IPS DF 19.7 (cell line): ENCODE data around the gene SERPINB13.
"Not testable (repeated sequence)": the region's sequence is repeated elsewhere in the genome, so short reads cannot be mapped to it uniquely, and the experiment has no call there.

Experiments
- DNase-seq: peaks from one replicate; pipeline ENCODE4 v3.0.0-alpha.2; 2013; ENCODE audit warnings: low read depth, low spot score

The SERPINB13 gene

GRCh38 chr18:63590373-63590772 lies 3.2 kb downstream of the SERPINB13 start:
- no peak for DNase-seq

GRCh38 chr18:63590966-63591695 lies 4.0 kb downstream of the SERPINB13 start:
- DNase-seq: no peak

GRCh38 chr18:63591725-63592124 lies 4.6 kb downstream of the SERPINB13 start:
- no peak for DNase-seq

- DNase-seq: no peak
These were observed 5.3 kb downstream of the SERPINB13 start for GRCh38 chr18:63592471-63592870.

GRCh38 chr18:63596964-63597363 lies 9.8 kb downstream of the SERPINB13 start:
- no peak for DNase-seq

- DNase-seq: no peak
These were observed 16.2 kb downstream of the SERPINB13 start for GRCh38 chr18:63603355-63603754.

- no peak for DNase-seq
These were observed 16.6 kb downstream of the SERPINB13 start for GRCh38 chr18:63603772-63604171.

- DNase-seq: no peak
These were observed 17.8 kb downstream of the SERPINB13 start for GRCh38 chr18:63604791-63605567.

- no peak for DNase-seq
These were observed 19.4 kb downstream of the SERPINB13 start for GRCh38 chr18:63606526-63606925.

GRCh38 chr18:63613420-63613819 lies 26.3 kb downstream of the SERPINB13 start:
- DNase-seq: no peak

GRCh38 chr18:63617049-63617914 lies 30.1 kb downstream of the SERPINB13 start:
- DNase-seq: no peak

GRCh38 chr18:63617915-63618234 lies 30.7 kb downstream of the SERPINB13 start:
- DNase-seq: no peak

- DNase-seq: no peak
These were observed 32.5 kb downstream of the SERPINB13 start for GRCh38 chr18:63619661-63620060.

GRCh38 chr18:63624863-63625262 lies 37.7 kb downstream of the SERPINB13 start:
- no peak for DNase-seq

- DNase-seq: no peak
These were observed 39.3 kb downstream of the SERPINB13 start for GRCh38 chr18:63626431-63626830.

- DNase-seq: no peak
These were observed 40.7 kb downstream of the SERPINB13 start for GRCh38 chr18:63627819-63628218.

- DNase-seq: no peak
These were observed 50.6 kb downstream of the SERPINB13 start for GRCh38 chr18:63637703-63638102.

- DNase-seq: not testable (repeated sequence)
These were observed 54.1 kb downstream of the SERPINB13 start for GRCh38 chr18:63641157-63641680.

- not testable (repeated sequence) for DNase-seq
These were observed 55.7 kb downstream of the SERPINB13 start for GRCh38 chr18:63642668-63643356.

GRCh38 chr18:63644142-63644541 lies 57.0 kb downstream of the SERPINB13 start, which contains the start of gene SERPINB4:
TSS of gene SERPINB4 (minus strand) at chr18:63644256. CDS start at chr18:63643577, 679 bp downstream.
- not testable (repeated sequence) for DNase-seq

- DNase-seq: not testable (repeated sequence)
These were observed 57.6 kb downstream of the SERPINB13 start for GRCh38 chr18:63644694-63645093.
